Stomach (tissue), 19 donors: ENCODE measurements around the gene SYT2. TPM values are rescaled to one million over a fixed set of nuclear protein-coding genes. Genes with fewer than 3 reads are reported as not detected.

Experiments used
- DNase-seq, 2 donors: peaks; one replicate each; pipeline versions ENCODE4 v3.0.0 to v3.0.0-alpha.2; 2013 to 2019
- H3K27ac ChIP-seq, 5 donors: fragments of 200-600 bp in 4 of 5; sonication (generic) in 4 of 5; one replicate each; pipeline ENCODE4 v1.5.1; 2013 to 2019; ENCODE audit warnings: mild to moderate bottlenecking in 1 of 5, moderate library complexity in 1 of 5
- H3K27me3 ChIP-seq, 3 donors: fragments of 200-600 bp; sonication (generic); one replicate each; pipeline ENCODE4 v1.5.1; 2017 to 2019; ENCODE audit warnings: mixed run types in 1 of 3
- H3K36me3 ChIP-seq, 4 donors: fragments of 200-600 bp; sonication (generic); 1 replicate in 3 of 4; 2 replicates in 1 of 4; pipeline ENCODE4 v1.5.1; 2016 to 2019
- H3K4me1 ChIP-seq, 4 donors: fragments of 200-600 bp; sonication (generic); one replicate each; pipeline ENCODE4 v1.5.1; 2016 to 2019
- H3K4me3 ChIP-seq, 4 donors: fragments of 200-600 bp; sonication (generic) in 3 of 4; one replicate each; pipeline ENCODE4 v1.5.1; 2016 to 2019; ENCODE audit warnings: mild to moderate bottlenecking in 1 of 4
- H3K9me3 ChIP-seq, 4 donors: fragments of 200-600 bp; sonication (generic); one replicate each; pipeline ENCODE4 v1.5.1; 2016 to 2019
- EP300 ChIP-seq: sonication (generic); formaldehyde crosslinking; IDR thresholded peaks from one replicate; pipeline ENCODE4 v1.6.1; 2017; ENCODE audit warnings: antibody characterized with exemption
- POLR2A ChIP-seq, 4 donors: fragments of 450-650 bp; IDR thresholded peaks; one replicate each; pipeline ENCODE4 v1.6.1; 2016; ENCODE audit warnings: antibody characterized with exemption in 4 of 4, control low read depth in 2 of 4, mild to moderate bottlenecking in 1 of 4, moderate library complexity in 1 of 4
- POLR2AphosphoS5 ChIP-seq, 3 donors: sonication (generic); formaldehyde crosslinking; IDR thresholded peaks; one replicate each; pipeline ENCODE4 v1.6.1; 2016; ENCODE audit warnings: antibody characterized with exemption in 3 of 3
- WGBS, 5 donors: extraction: QIAGEN DNeasy Blood & Tissue Kit in 3 of 5; methylation state at CpG; one replicate each; pipeline versions ENCODE4 v1.1.5 to v1.1.7; 2013 to 2018; 5-methylcytosine and 5-hydroxymethylcytosine counted together
- intact Hi-C: fragments of 100-400 bp; cut with DNase I; formaldehyde crosslinking; loops from one replicate; pipeline ENCODE4 v1.15.1; 2023; ENCODE audit warnings: low total_unique reads
- long read RNA-seq, 10 donors: transcript quantifications; one replicate each; lab custom pipeline, GENCODE V29; 2026
- polyA plus RNA-seq, 3 donors: library from polyadenylated mRNA; stranded (reverse); fragments of 200-250 nt; gene quantifications; one replicate each; pipeline ENCODE4 v1.2.3, GENCODE V29; 2013
- total RNA-seq, 5 donors: library from RNA; depleted of rRNA; stranded (reverse); fragments of >200 nt; gene quantifications; one replicate each; pipeline versions ENCODE4 v1.1.0 to v1.2.3, GENCODE V29; 2014 to 2016
- TF ChIP-seq, protein P1 (sequence below), 7 experiments: fragments of 450-650 bp in 4 of 7; fragments of 200-600 bp in 3 of 7; sonication (generic) in 3 of 7; IDR thresholded peaks; one replicate each; pipeline ENCODE4 v1.5.1; 2016 to 2019; ENCODE audit warnings: antibody characterized with exemption in 7 of 7, control low read depth in 2 of 7, mild to moderate bottlenecking in 1 of 7
- donor health status: healthy with polysubstance abuse.
- donor health status: Bipolar disorder and iron deficiency.
- donor health status: healthy.

SYT2 gene
- total RNA-seq = under 1 TPM in 2 of 5 donors, not detected in 3; 0.18 to 0.29 TPM
- polyA plus RNA-seq = not detected
- long read RNA-seq, donor 1 = 0 reads
- long read RNA-seq, donor 2 = 0 reads
- long read RNA-seq, donor 3 = 0 reads
- long read RNA-seq, donor 4 = 0 reads
- long read RNA-seq, donor 5, full-length matches to known transcripts = 1 of 1 reads
- long read RNA-seq, donor 5, partial matches to known transcripts = 0 of 1 reads
- long read RNA-seq, donor 5, other reads (novel, unspliced or antisense) = 0 of 1 reads
- long read RNA-seq, donor 6 = 0 reads
- long read RNA-seq, donor 7 = 0 reads
- long read RNA-seq, donor 8 = 0 reads
- long read RNA-seq, donor 9 = 0 reads
- long read RNA-seq, donor 10 = 0 reads

DNA sequence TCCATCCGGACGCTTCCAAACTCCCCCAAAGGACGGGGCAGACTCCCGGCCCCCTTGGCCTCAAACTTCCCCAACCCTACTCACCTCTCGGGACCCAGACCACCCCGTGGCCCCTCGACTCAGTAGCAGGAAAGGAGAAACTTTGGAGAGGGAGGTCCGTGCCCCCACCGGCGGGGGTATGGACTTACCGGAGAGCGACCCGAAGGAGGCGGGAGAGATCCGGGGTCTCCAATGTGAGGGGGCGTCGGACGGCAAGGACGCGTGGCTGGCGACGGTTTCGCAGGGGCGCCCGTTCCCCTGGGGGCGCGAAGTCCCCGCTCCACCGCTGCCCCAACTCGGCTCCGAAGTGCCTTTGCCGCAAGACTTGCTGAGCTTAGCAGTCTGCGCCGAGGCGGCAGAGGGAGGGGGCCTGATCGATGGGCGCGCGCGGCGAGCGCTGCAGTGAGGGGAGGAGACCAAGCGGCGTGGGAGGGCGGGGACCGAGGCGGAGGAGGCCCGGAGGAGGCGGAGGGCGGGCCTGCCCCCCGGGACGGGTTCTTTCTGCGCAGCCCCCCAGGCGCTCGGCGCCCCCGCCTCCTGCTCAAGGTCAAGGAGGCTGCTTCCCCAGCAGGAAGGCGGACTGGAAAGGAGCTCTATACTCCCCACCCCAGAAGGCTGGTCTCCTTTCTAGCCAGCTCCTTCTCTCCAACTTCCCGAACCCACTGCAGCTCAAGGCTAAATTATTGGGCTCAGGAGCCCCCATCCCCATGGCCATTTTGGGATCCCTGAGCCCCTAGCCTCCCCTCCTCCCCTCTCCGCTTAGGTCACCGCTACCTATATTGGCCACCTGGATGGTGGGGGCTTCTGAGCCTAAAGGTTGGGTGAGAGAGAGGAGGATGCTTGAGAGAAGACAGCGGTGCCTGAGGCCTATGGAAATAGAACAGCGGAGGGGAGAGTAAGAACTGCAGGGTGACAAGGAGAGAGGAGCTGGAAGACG lies at the start of gene SYT2:
SYT2 (minus strand) TSS at position 385 of the 976 bp plus-strand sequence. CDS start 104,682 bp downstream, outside the sequence.
- Histone ChIP-seq H3K4me3 (peak within 1 kb of the TSS; percentile 30 to 46 (median 34)), H3K36me3 (no peaks in the 10 kb centered on the region), H3K9me3 (no peaks in the 10 kb centered on the region), H3K27me3 (peaks cover 11 to 80% (median 48%) of the 10 kb centered on the region in 3 donors), H3K4me1 (peaks cover 10 to 27% (median 19%) of the 10 kb centered on the region in 4 donors), H3K27ac (no peak within 1 kb of the TSS)
- intact Hi-C loops = loop anchor here (10.0 kb wide), 1 partner anchor 366 kb away; the partner anchor contains the start of genes PPP1R12B and UBE2T
- WGBS, 5 donors = 6 to 14% (median 6%) methylated on average over 28 to 64 of the region's 64 CpGs
- peak; percentile 35 to 87 for DNase-seq
- no peak for TF ChIP-seq POLR2A (IDR thresholded peaks at IDR 0.05)

DNA sequence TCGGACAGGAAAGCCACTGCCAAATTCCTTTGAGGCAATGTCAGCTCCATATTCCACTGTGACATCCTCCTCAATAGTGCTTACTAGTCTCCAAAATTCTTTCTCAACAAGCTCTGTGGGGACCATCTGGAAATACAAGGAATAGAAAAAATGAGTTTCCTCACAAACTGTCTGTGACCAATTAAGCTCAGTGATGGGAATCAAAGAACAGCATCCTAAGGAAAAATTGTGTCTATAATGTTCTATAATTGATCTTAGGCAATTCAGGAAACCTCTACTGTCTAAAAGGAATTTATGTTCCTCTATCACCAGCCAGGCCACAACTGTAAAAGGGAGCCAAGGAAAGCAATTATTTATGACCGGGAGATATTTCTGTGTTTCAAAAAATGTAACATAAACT lies 46.1 kb upstream of the SYT2 start:
- DNase-seq = no peak
- Histone ChIP-seq H3K9me3 (no peaks in the 10 kb centered on the region), H3K4me3 (no peak overlapping the region), H3K27me3 (no peaks in the 10 kb centered on the region), H3K4me1 (peaks cover 0 to 1% (median 0%) of the 10 kb centered on the region in 4 donors), H3K36me3 (peaks cover 61 to 100% (median 99%) of the 10 kb centered on the region in 4 donors), H3K27ac (no peak overlapping the region)
- intact Hi-C loops = no loop called here
- 86 to 100% (median 95%) methylated on average over 2 of the region's 2 CpGs for WGBS, 5 donors
- TF ChIP-seq, protein P1, sequence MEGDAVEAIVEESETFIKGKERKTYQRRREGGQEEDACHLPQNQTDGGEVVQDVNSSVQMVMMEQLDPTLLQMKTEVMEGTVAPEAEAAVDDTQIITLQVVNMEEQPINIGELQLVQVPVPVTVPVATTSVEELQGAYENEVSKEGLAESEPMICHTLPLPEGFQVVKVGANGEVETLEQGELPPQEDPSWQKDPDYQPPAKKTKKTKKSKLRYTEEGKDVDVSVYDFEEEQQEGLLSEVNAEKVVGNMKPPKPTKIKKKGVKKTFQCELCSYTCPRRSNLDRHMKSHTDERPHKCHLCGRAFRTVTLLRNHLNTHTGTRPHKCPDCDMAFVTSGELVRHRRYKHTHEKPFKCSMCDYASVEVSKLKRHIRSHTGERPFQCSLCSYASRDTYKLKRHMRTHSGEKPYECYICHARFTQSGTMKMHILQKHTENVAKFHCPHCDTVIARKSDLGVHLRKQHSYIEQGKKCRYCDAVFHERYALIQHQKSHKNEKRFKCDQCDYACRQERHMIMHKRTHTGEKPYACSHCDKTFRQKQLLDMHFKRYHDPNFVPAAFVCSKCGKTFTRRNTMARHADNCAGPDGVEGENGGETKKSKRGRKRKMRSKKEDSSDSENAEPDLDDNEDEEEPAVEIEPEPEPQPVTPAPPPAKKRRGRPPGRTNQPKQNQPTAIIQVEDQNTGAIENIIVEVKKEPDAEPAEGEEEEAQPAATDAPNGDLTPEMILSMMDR (IDR thresholded peaks at IDR 0.05) = no peak

DNA sequence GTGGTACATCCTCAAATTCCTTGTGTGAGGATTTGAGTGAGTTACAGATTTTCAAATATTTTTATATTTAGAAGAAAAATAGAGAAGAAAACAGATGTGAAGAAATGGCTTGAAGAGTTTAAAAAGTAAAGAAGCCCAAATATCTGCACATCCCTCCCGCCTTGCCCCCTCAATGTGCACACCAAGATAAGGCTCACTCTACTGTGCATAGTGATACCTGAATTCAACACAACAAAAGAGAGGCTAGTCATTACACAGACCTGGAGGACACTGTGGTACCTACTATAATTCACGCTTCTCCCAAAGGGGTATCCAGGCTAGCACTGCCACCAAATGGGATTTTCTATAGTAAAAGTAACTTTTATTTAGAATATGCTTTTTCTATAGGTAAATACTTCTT lies 44.0 kb upstream of the SYT2 start:
- TF ChIP-seq POLR2AphosphoS5 (IDR thresholded peaks at IDR 0.05) (no peak), POLR2A (IDR thresholded peaks at IDR 0.05) (no peak), EP300 (no peak)
- TF ChIP-seq, protein P1 (IDR thresholded peaks at IDR 0.05) = no peak
- intact Hi-C loops = no loop called here
- H3K36me3 ChIP-seq = peaks cover 63 to 100% (median 97%) of the 10 kb centered on the region in 4 donors

DNA sequence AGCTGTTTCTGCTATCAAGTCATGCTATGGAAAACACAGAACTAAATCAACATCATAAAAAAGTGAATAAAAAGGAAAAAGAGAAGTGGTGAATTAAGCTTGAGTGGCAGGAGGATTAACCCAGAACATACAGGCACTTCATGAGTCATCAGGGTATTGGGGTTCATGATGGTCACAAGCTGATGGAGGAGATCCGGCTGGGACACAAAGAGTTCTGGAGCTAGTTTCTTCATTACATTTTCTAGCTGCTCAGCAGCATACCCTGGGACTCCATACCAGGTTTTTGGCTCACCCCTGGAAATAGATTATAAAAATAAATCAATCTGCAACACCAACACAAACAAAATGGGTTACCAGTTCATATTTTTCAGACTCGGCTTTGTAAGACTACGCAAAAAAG lies 42.5 kb upstream of the SYT2 start:
- no peaks in the 10 kb centered on the region for H3K9me3 ChIP-seq
- peaks cover 53 to 100% (median 95%) of the 10 kb centered on the region in 4 donors for H3K36me3 ChIP-seq
- DNase-seq = no peak
- peaks cover 0 to 4% (median 0%) of the 10 kb centered on the region in 4 donors for H3K4me1 ChIP-seq
- intact Hi-C loops = no loop called here
- no peak overlapping the region for H3K4me3 ChIP-seq
- 50 to 69% (median 67%) methylated on average over 3 of the region's 3 CpGs for WGBS, 5 donors
- H3K27me3 ChIP-seq = no peaks in the 10 kb centered on the region
- TF ChIP-seq POLR2A (IDR thresholded peaks at IDR 0.05) = no peak
- TF ChIP-seq, protein P1 (IDR thresholded peaks at IDR 0.05) = no peak
- TF ChIP-seq POLR2AphosphoS5 (IDR thresholded peaks at IDR 0.05) = no peak
- TF ChIP-seq EP300 = no peak
- no peak overlapping the region for H3K27ac ChIP-seq

More for the DNA sequence above, 44.0 kb upstream of the SYT2 start:
- H3K9me3 ChIP-seq = no peaks in the 10 kb centered on the region
- H3K4me3 ChIP-seq = no peak overlapping the region
- 93 to 99% (median 95%) methylated on average over 2 of the region's 2 CpGs for WGBS, 5 donors
- no peak overlapping the region for H3K27ac ChIP-seq
- DNase-seq = no peak
- no peaks in the 10 kb centered on the region for H3K27me3 ChIP-seq
- peaks cover 0 to 4% (median 0%) of the 10 kb centered on the region in 4 donors for H3K4me1 ChIP-seq
